Smooth muscle cell (in vitro differentiated cells): ENCODE results near the gene FMNL3. TPM values are rescaled to one million over a fixed set of nuclear protein-coding genes. Genes with fewer than 3 reads are reported as not detected.

Source experiments
- DNase-seq: peaks from one replicate; lab custom pipeline; 2025; ENCODE audit not compliant: unreplicated experiment; lab: John Stamatoyannopoulos, UW
- H2AFZ ChIP-seq: fragments of 200-600 bp; sonication (generic); 2 replicates; pipeline ENCODE4 v1.6.0; 2016; ENCODE audit warnings: antibody characterized with exemption, low read depth, mild to moderate bottlenecking
- H3F3A ChIP-seq: fragments of 200-600 bp; sonication (generic); 2 replicates; pipeline ENCODE4 v1.6.0; 2017; ENCODE audit warnings: antibody characterized with exemption, low read depth
- H3K27ac ChIP-seq: fragments of 200-600 bp; sonication (generic); 2 replicates; pipeline ENCODE4 v1.5.1; 2016; ENCODE audit warnings: low read depth, mild to moderate bottlenecking
- H3K27me3 ChIP-seq: fragments of 200-600 bp; sonication (generic); 2 replicates; pipeline ENCODE4 v1.6.1; 2016; ENCODE audit warnings: low read depth, mild to moderate bottlenecking
- H3K36me3 ChIP-seq: fragments of 200-600 bp; sonication (generic); 2 replicates; pipeline ENCODE4 v1.5.1; 2016; ENCODE audit warnings: low read depth
- H3K4me1 ChIP-seq: fragments of 200-600 bp; sonication (generic); 2 replicates; pipeline ENCODE4 v1.5.1; 2016; ENCODE audit warnings: low read depth
- H3K4me2 ChIP-seq: fragments of 200-600 bp; sonication (generic); 2 replicates; pipeline ENCODE4 v1.6.0; 2016; ENCODE audit warnings: mild to moderate bottlenecking
- H3K4me3 ChIP-seq: fragments of 200-600 bp; sonication (generic); 2 replicates; pipeline ENCODE4 v1.5.1; 2016; ENCODE audit warnings: mild to moderate bottlenecking
- H3K79me2 ChIP-seq: fragments of 200-600 bp; sonication (generic); 2 replicates; pipeline ENCODE4 v1.6.0; 2016; ENCODE audit warnings: low read depth, mild to moderate bottlenecking
- H3K9ac ChIP-seq: fragments of 200-600 bp; sonication (generic); 2 replicates; pipeline ENCODE4 v1.6.0; 2016; ENCODE audit warnings: low read depth
- H3K9me3 ChIP-seq: fragments of 200-600 bp; sonication (generic); replicated peaks from 2 replicates; pipeline ENCODE4 v1.5.1; 2016; ENCODE audit warnings: low read depth
- H4K20me1 ChIP-seq: fragments of 200-600 bp; sonication (generic); 2 replicates; pipeline ENCODE4 v1.6.0; 2016; ENCODE audit warnings: low read depth
- WGBS: methylation state at CpG from one replicate; pipeline ENCODE4 v1.1.7; 2016; ENCODE audit warnings: low lambda C conversion rate; 5-methylcytosine and 5-hydroxymethylcytosine counted together
- polyA plus RNA-seq: library from polyadenylated mRNA; unstranded; fragments of >200 nt; fragmentation: Nextera tagmentation; extraction: Ambion mirVana; gene quantifications from 2 replicates; pipeline ENCODE4 v1.2.1, GENCODE V29; 2016
- total RNA-seq: library from RNA; depleted of rRNA; stranded (reverse); fragments of >200 nt; gene quantifications from 2 replicates; pipeline ENCODE4 v1.2.3, GENCODE V29; 2014
- TF ChIP-seq, protein P1 (sequence below): fragments of 200-600 bp; sonication (generic); IDR thresholded peaks from 2 replicates; pipeline ENCODE4 v1.5.1; 2017; ENCODE audit warnings: borderline replicate concordance, mild to moderate bottlenecking, antibody characterized with exemption; ENCODE audit not compliant: insufficient read depth, poor library complexity, severe bottlenecking

FMNL3 gene
- total and polyA plus RNA-seq, 2 experiments from 2014 or later, result 18.3 to 21.7 TPM

- Histone ChIP-seq H3K27me3 (no peaks in the 10 kb centered on the region), H3F3A (peaks cover 6% of the 10 kb centered on the region), H3K27ac (no peak overlapping the region), H3K79me2 (no peaks in the 10 kb centered on the region), H3K36me3 (no peaks in the 10 kb centered on the region), H3K4me1 (no peaks in the 10 kb centered on the region), H2AFZ (no peak overlapping the region), H3K4me3 (no peak overlapping the region), H4K20me1 (no peaks in the 10 kb centered on the region), H3K9me3 (no peaks in the 10 kb centered on the region), H3K4me2 (no peak overlapping the region), H3K9ac (no peak overlapping the region)
- whole genome bisulfite sequencing, result 94% methylated on average over 4 of the region's 4 CpGs
- TF ChIP-seq, protein P1, sequence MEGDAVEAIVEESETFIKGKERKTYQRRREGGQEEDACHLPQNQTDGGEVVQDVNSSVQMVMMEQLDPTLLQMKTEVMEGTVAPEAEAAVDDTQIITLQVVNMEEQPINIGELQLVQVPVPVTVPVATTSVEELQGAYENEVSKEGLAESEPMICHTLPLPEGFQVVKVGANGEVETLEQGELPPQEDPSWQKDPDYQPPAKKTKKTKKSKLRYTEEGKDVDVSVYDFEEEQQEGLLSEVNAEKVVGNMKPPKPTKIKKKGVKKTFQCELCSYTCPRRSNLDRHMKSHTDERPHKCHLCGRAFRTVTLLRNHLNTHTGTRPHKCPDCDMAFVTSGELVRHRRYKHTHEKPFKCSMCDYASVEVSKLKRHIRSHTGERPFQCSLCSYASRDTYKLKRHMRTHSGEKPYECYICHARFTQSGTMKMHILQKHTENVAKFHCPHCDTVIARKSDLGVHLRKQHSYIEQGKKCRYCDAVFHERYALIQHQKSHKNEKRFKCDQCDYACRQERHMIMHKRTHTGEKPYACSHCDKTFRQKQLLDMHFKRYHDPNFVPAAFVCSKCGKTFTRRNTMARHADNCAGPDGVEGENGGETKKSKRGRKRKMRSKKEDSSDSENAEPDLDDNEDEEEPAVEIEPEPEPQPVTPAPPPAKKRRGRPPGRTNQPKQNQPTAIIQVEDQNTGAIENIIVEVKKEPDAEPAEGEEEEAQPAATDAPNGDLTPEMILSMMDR, result no peak
- DNase-seq, result no peak
Observed at GRCh38 chr12:49635656-49636055, 71.5 kb downstream of the FMNL3 start.

DNA sequence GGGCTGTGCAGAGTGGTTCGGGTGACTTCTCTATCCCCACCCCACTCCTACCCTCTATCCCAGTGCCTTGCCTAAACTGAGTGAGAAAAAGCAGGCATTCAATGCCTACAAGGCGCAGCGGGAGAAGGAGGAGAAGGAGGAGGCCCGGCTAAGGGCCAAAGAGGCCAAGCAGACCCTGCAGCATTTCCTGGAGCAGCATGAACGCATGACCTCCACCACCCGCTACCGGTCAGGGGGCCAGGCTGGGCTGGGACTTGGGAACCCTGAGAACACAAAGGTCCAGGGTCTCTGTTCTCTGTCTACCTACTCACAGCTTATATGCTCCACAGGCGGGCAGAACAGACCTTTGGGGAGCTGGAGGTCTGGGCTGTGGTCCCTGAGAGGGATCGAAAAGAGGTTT lies 72.2 kb downstream of the FMNL3 start:
- no peaks in the 10 kb centered on the region for H3K9me3 ChIP-seq
- H3K4me2 ChIP-seq, result no peak overlapping the region
- 95% methylated on average over 9 of the region's 9 CpGs for WGBS
- H3F3A ChIP-seq, result peaks cover 5% of the 10 kb centered on the region
- no peaks in the 10 kb centered on the region for H3K79me2 ChIP-seq
- H2AFZ ChIP-seq, result no peak overlapping the region
- no peaks in the 10 kb centered on the region for H3K4me1 ChIP-seq
- TF ChIP-seq, protein P1, result no peak
- no peak for DNase-seq
- no peaks in the 10 kb centered on the region for H3K36me3 ChIP-seq
- H4K20me1 ChIP-seq, result no peaks in the 10 kb centered on the region
- no peak overlapping the region for H3K27ac ChIP-seq
- no peak overlapping the region for H3K9ac ChIP-seq
- H3K27me3 ChIP-seq, result no peaks in the 10 kb centered on the region
- no peak overlapping the region for H3K4me3 ChIP-seq

- 91% methylated on average over 2 of the region's 2 CpGs for WGBS
- no peak overlapping the region for H3K27ac ChIP-seq
- H3K4me2 ChIP-seq, result no peak overlapping the region
- no peak overlapping the region for H3K4me3 ChIP-seq
- H3K36me3 ChIP-seq, result no peaks in the 10 kb centered on the region
- no peak for DNase-seq
- no peaks in the 10 kb centered on the region for H3K79me2 ChIP-seq
- H3K4me1 ChIP-seq, result no peaks in the 10 kb centered on the region
- peaks cover 3% of the 10 kb centered on the region for H3F3A ChIP-seq
- H3K9me3 ChIP-seq, result no peaks in the 10 kb centered on the region
- no peaks in the 10 kb centered on the region for H3K27me3 ChIP-seq
- H4K20me1 ChIP-seq, result peaks cover 9% of the 10 kb centered on the region
- H2AFZ ChIP-seq, result no peak overlapping the region
- TF ChIP-seq, protein P1, result no peak
- H3K9ac ChIP-seq, result no peak overlapping the region
Observed at GRCh38 chr12:49633703-49634345, 73.4 kb downstream of the FMNL3 start.
